Neural progenitor cell (in vitro differentiated cells): ENCODE measurements around the gene AGBL4. TPM values are rescaled to one million over a fixed set of nuclear protein-coding genes. Genes with fewer than 3 reads are reported as not detected.

Experiments used
- DNase-seq: peaks from one replicate; pipeline ENCODE4 v3.0.0-alpha.2; 2016; ENCODE audit warnings: low spot score
- H2AFZ ChIP-seq: fragments of 200-600 bp; sonication (generic); replicated peaks from 2 replicates; pipeline ENCODE4 v1.6.1; 2016; ENCODE audit warnings: antibody characterized with exemption
- H3F3A ChIP-seq: fragments of 200-600 bp; sonication (generic); 2 replicates; pipeline ENCODE4 v1.6.1; 2016; ENCODE audit warnings: antibody characterized with exemption, low read depth
- H3K27ac ChIP-seq: fragments of 200-600 bp; sonication (generic); 2 replicates; pipeline ENCODE4 v1.5.1; 2016; ENCODE audit warnings: mild to moderate bottlenecking
- H3K27me3 ChIP-seq: fragments of 200-600 bp; sonication (generic); 2 replicates; pipeline ENCODE4 v1.6.1; 2016; ENCODE audit warnings: mild to moderate bottlenecking, moderate library complexity
- H3K36me3 ChIP-seq: fragments of 200-600 bp; sonication (generic); 2 replicates; pipeline ENCODE4 v1.5.1; 2016
- H3K4me1 ChIP-seq: fragments of 200-600 bp; sonication (generic); 2 replicates; pipeline ENCODE4 v1.6.1; 2016; ENCODE audit warnings: mixed run types
- H3K4me2 ChIP-seq: fragments of 200-600 bp; sonication (generic); 2 replicates; pipeline ENCODE4 v1.6.1; 2016
- H3K4me3 ChIP-seq: fragments of 200-600 bp; sonication (generic); 2 replicates; pipeline ENCODE4 v1.5.1; 2016
- H3K79me2 ChIP-seq: fragments of 200-600 bp; sonication (generic); 2 replicates; pipeline ENCODE4 v1.6.1; 2016; ENCODE audit warnings: low read depth
- H3K9ac ChIP-seq: fragments of 200-600 bp; sonication (generic); 2 replicates; pipeline ENCODE4 v1.6.1; 2016
- H3K9me3 ChIP-seq: fragments of 200-600 bp; sonication (generic); 2 replicates; pipeline ENCODE4 v1.5.1; 2016; ENCODE audit warnings: low read depth
- H4K20me1 ChIP-seq: fragments of 200-600 bp; sonication (generic); 2 replicates; pipeline ENCODE4 v1.6.1; 2016; ENCODE audit warnings: low read depth
- H3K27ac Mint-ChIP-seq: 3 replicates; pipeline ENCODE4 v1.8.0; 2021; ENCODE audit warnings: mixed read lengths
- H3K27me3 Mint-ChIP-seq: 2 replicates; pipeline ENCODE4 v1.8.0; 2022; ENCODE audit warnings: low read depth, mild to moderate bottlenecking, inconsistent platforms, moderate library complexity, mixed read lengths; ENCODE audit not compliant: insufficient read depth
- H3K36me3 Mint-ChIP-seq: 3 replicates; pipeline ENCODE4 v1.8.0; 2021; ENCODE audit warnings: mixed read lengths
- H3K4me1 Mint-ChIP-seq: 3 replicates; pipeline ENCODE4 v1.8.0; 2021; ENCODE audit warnings: mixed read lengths
- H3K4me3 Mint-ChIP-seq: 3 replicates; pipeline ENCODE4 v1.8.0; 2021; ENCODE audit warnings: mild to moderate bottlenecking, moderate library complexity, mixed read lengths
- H3K9me3 Mint-ChIP-seq: 3 replicates; pipeline ENCODE4 v1.8.0; 2020; ENCODE audit warnings: mixed read lengths
- EZH2 ChIP-seq: fragments of 200-600 bp; sonication (generic); IDR thresholded peaks from 2 replicates; pipeline ENCODE4 v1.6.1; 2017; ENCODE audit warnings: antibody characterized with exemption, mild to moderate bottlenecking, moderate library complexity
- EZH2phosphoT487 ChIP-seq: fragments of 200-600 bp; sonication (generic); IDR thresholded peaks from 2 replicates; pipeline ENCODE4 v1.6.1; 2017; ENCODE audit warnings: antibody characterized with exemption
- total RNA-seq: library from RNA; depleted of rRNA; stranded (reverse); fragments of >200 nt; gene quantifications from 2 replicates; pipeline ENCODE4 v1.2.3, GENCODE V29; 2015; ENCODE audit warnings: low replicate concordance
- TF ChIP-seq, protein P1 (sequence below): fragments of 200-600 bp; sonication (generic); IDR thresholded peaks from 2 replicates; pipeline ENCODE4 v1.5.1; 2017; ENCODE audit warnings: antibody characterized with exemption, mild to moderate bottlenecking

Gene AGBL4
- total RNA-seq, 1 donor from 2014 or later, result 1.5 TPM

- Mint-ChIP-seq H3K9me3 (no peaks in the 10 kb centered on the region), H3K4me1 (peaks cover 6% of the 10 kb centered on the region), H3K4me3 (no peak overlapping the region), H3K27me3 (no peaks in the 10 kb centered on the region), H3K36me3 (no peaks in the 10 kb centered on the region), H3K27ac (no peak overlapping the region)
- Histone ChIP-seq H3K9ac (no peak overlapping the region), H4K20me1 (no peaks in the 10 kb centered on the region), H3K36me3 (no peaks in the 10 kb centered on the region), H3K27ac (no peak overlapping the region), H3K27me3 (no peaks in the 10 kb centered on the region), H2AFZ (no peak overlapping the region), H3K4me1 (peaks cover 22% of the 10 kb centered on the region), H3K4me3 (no peak overlapping the region), H3K9me3 (no peaks in the 10 kb centered on the region), H3K4me2 (no peak overlapping the region), H3F3A (peaks cover 20% of the 10 kb centered on the region), H3K79me2 (no peaks in the 10 kb centered on the region)
- DNase-seq, result no peak
- TF ChIP-seq, protein P1, sequence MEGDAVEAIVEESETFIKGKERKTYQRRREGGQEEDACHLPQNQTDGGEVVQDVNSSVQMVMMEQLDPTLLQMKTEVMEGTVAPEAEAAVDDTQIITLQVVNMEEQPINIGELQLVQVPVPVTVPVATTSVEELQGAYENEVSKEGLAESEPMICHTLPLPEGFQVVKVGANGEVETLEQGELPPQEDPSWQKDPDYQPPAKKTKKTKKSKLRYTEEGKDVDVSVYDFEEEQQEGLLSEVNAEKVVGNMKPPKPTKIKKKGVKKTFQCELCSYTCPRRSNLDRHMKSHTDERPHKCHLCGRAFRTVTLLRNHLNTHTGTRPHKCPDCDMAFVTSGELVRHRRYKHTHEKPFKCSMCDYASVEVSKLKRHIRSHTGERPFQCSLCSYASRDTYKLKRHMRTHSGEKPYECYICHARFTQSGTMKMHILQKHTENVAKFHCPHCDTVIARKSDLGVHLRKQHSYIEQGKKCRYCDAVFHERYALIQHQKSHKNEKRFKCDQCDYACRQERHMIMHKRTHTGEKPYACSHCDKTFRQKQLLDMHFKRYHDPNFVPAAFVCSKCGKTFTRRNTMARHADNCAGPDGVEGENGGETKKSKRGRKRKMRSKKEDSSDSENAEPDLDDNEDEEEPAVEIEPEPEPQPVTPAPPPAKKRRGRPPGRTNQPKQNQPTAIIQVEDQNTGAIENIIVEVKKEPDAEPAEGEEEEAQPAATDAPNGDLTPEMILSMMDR, result no peak
- TF ChIP-seq EZH2 (no peak), EZH2phosphoT487 (no peak)
These were observed 1141.7 kb downstream of the AGBL4 start for GRCh38 chr1:48882020-48882419.

GRCh38 chr1:48878191-48878940, 1145.4 kb downstream of the AGBL4 start:
- no peak overlapping the region for H3K4me3 Mint-ChIP-seq
- H3K27ac Mint-ChIP-seq, result no peak overlapping the region
- Histone ChIP-seq H4K20me1 (no peaks in the 10 kb centered on the region), H3K4me1 (peaks cover 23% of the 10 kb centered on the region), H2AFZ (no peak overlapping the region), H3K79me2 (no peaks in the 10 kb centered on the region), H3K36me3 (no peaks in the 10 kb centered on the region), H3K4me2 (no peak overlapping the region), H3F3A (peaks cover 1% of the 10 kb centered on the region), H3K9me3 (no peaks in the 10 kb centered on the region), H3K4me3 (no peak overlapping the region), H3K9ac (no peak overlapping the region), H3K27ac (no peak overlapping the region), H3K27me3 (no peaks in the 10 kb centered on the region)
- no peak for DNase-seq
- no peaks in the 10 kb centered on the region for H3K36me3 Mint-ChIP-seq
- H3K9me3 Mint-ChIP-seq, result no peaks in the 10 kb centered on the region
- H3K27me3 Mint-ChIP-seq, result peaks cover 2% of the 10 kb centered on the region
- TF ChIP-seq, protein P1, result no peak
- TF ChIP-seq EZH2phosphoT487, result no peak
- TF ChIP-seq EZH2, result no peak
- H3K4me1 Mint-ChIP-seq, result peaks cover 10% of the 10 kb centered on the region

GRCh38 chr1:48876330-48876785, 1147.4 kb downstream of the AGBL4 start:
- Histone ChIP-seq H3K27ac (no peak overlapping the region), H3K4me3 (no peak overlapping the region), H3F3A (no peaks in the 10 kb centered on the region), H2AFZ (no peak overlapping the region), H4K20me1 (no peaks in the 10 kb centered on the region), H3K4me1 (peaks cover 21% of the 10 kb centered on the region), H3K4me2 (no peak overlapping the region), H3K27me3 (no peaks in the 10 kb centered on the region), H3K36me3 (no peaks in the 10 kb centered on the region), H3K79me2 (no peaks in the 10 kb centered on the region), H3K9me3 (no peaks in the 10 kb centered on the region), H3K9ac (no peak overlapping the region)
- Mint-ChIP-seq H3K36me3 (no peaks in the 10 kb centered on the region), H3K4me3 (no peak overlapping the region), H3K27me3 (peaks cover 2% of the 10 kb centered on the region), H3K27ac (no peak overlapping the region), H3K9me3 (no peaks in the 10 kb centered on the region), H3K4me1 (peaks cover 10% of the 10 kb centered on the region)
- no peak for DNase-seq
- no peak for TF ChIP-seq EZH2
- TF ChIP-seq, protein P1, result no peak
- TF ChIP-seq EZH2phosphoT487, result no peak
